Loucy (cell line): ENCODE data around the gene CGN.

Source experiments
- EZH2phosphoT487 ChIP-seq: fragments of 200-600 bp; IDR thresholded peaks from 2 replicates; pipeline ENCODE4 v1.6.1; 2018; ENCODE audit warnings: antibody characterized with exemption, mild to moderate bottlenecking, moderate library complexity, borderline replicate concordance
- TF ChIP-seq, protein P1 (sequence below): fragments of 200-600 bp; sonication (generic); conservative IDR thresholded peaks from 2 replicates; pipeline ENCODE4 v1.5.1; 2014; ENCODE audit warnings: mild to moderate bottlenecking, antibody characterized with exemption, low read length

DNA sequence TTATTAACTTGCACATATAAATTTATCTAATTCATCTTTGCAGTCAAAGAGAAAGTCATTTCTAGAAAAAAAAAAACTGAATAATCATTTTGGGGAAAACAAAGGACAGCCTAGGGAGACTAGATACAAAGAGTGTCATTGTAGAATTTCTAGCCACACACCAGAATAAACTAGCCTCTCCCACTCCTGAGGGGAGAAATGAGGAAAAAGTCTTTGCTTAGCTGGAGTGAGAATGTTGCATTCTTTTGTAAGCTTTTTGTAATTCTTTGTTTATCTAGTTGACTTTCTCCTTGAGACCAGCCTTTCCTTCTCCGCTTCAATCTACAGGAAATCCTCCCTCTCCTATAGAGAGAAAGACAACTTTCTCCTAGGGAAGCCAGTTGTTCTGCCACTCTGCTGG lies 15.9 kb upstream of the CGN start:
- TF ChIP-seq, protein P1, sequence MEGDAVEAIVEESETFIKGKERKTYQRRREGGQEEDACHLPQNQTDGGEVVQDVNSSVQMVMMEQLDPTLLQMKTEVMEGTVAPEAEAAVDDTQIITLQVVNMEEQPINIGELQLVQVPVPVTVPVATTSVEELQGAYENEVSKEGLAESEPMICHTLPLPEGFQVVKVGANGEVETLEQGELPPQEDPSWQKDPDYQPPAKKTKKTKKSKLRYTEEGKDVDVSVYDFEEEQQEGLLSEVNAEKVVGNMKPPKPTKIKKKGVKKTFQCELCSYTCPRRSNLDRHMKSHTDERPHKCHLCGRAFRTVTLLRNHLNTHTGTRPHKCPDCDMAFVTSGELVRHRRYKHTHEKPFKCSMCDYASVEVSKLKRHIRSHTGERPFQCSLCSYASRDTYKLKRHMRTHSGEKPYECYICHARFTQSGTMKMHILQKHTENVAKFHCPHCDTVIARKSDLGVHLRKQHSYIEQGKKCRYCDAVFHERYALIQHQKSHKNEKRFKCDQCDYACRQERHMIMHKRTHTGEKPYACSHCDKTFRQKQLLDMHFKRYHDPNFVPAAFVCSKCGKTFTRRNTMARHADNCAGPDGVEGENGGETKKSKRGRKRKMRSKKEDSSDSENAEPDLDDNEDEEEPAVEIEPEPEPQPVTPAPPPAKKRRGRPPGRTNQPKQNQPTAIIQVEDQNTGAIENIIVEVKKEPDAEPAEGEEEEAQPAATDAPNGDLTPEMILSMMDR, result no peak
- no peak for TF ChIP-seq EZH2phosphoT487
